H9 (cell line): ENCODE measurements around the gene CFAP99. TPM values are rescaled to one million over a fixed set of nuclear protein-coding genes. Genes with fewer than 3 reads are reported as not detected.

Experiments used
- DNase-seq: peaks from one replicate; pipeline ENCODE4 v3.0.0-alpha.2; 2017
- H2AFZ ChIP-seq: one replicate; pipeline ENCODE4 v1.6.1; 2013; ENCODE audit warnings: mild to moderate bottlenecking, low read length, control low read depth, moderate library complexity
- H2AK5ac ChIP-seq: 2 replicates; pipeline ENCODE4 v1.6.1; 2013; ENCODE audit warnings: low read length, control low read depth, mixed read lengths; ENCODE audit not compliant: insufficient read length
- H2BK120ac ChIP-seq: one replicate; pipeline ENCODE4 v1.6.1; 2013; ENCODE audit warnings: low read depth, mild to moderate bottlenecking, low read length, control low read depth, inconsistent platforms; ENCODE audit not compliant: poor library complexity, severe bottlenecking
- H2BK12ac ChIP-seq: 2 replicates; pipeline ENCODE4 v1.6.1; 2013; ENCODE audit warnings: low read length, control low read depth, mixed read lengths, low read depth; ENCODE audit not compliant: insufficient read length
- H2BK15ac ChIP-seq: 2 replicates; pipeline ENCODE4 v1.6.1; 2013; ENCODE audit warnings: low read depth, low read length, control low read depth
- H2BK20ac ChIP-seq: one replicate; pipeline ENCODE4 v1.6.1; 2013; ENCODE audit warnings: low read depth, mild to moderate bottlenecking, low read length, control low read depth, inconsistent platforms; ENCODE audit not compliant: poor library complexity, severe bottlenecking
- H2BK5ac ChIP-seq: 2 replicates; pipeline ENCODE4 v1.6.1; 2013; ENCODE audit warnings: low read length, control low read depth, mixed read lengths; ENCODE audit not compliant: insufficient read length
- H3K14ac ChIP-seq: 2 replicates; pipeline ENCODE4 v1.6.1; 2013; ENCODE audit warnings: low read length, control low read depth; ENCODE audit not compliant: insufficient read depth
- H3K18ac ChIP-seq: 2 replicates; pipeline ENCODE4 v1.6.1; 2013; ENCODE audit warnings: low read depth, mild to moderate bottlenecking, mixed read lengths, low read length, control low read depth; ENCODE audit not compliant: insufficient read length
- H3K23ac ChIP-seq: 2 replicates; pipeline ENCODE4 v1.6.1; 2013; ENCODE audit warnings: low read length, control low read depth, mixed read lengths, low read depth; ENCODE audit not compliant: insufficient read length
- H3K23me2 ChIP-seq: 2 replicates; pipeline ENCODE4 v1.6.1; 2013; ENCODE audit warnings: low read depth, mild to moderate bottlenecking, mixed read lengths, low read length, control low read depth; ENCODE audit not compliant: insufficient read length, poor library complexity, severe bottlenecking
- H3K27ac ChIP-seq: 2 replicates; pipeline ENCODE4 v1.5.1; 2013; ENCODE audit warnings: low read length, control low read depth, mixed read lengths, low read depth; ENCODE audit not compliant: insufficient read length
- H3K27me3 ChIP-seq: 2 replicates; pipeline ENCODE4 v1.6.1; 2013; ENCODE audit warnings: low read length, control low read depth, inconsistent platforms; ENCODE audit not compliant: insufficient read depth
- H3K4ac ChIP-seq: 2 replicates; pipeline ENCODE4 v1.6.1; 2013; ENCODE audit warnings: low read depth, mild to moderate bottlenecking, control low read depth, inconsistent platforms, low read length, moderate library complexity
- H3K4me1 ChIP-seq: 2 replicates; pipeline ENCODE4 v1.6.1; 2013; ENCODE audit warnings: low read length, control low read depth, inconsistent platforms; ENCODE audit not compliant: insufficient read depth
- H3K4me2 ChIP-seq: 2 replicates; pipeline ENCODE4 v1.6.1; 2013; ENCODE audit warnings: low read length, control low read depth, mixed read lengths; ENCODE audit not compliant: insufficient read length, insufficient read depth
- H3K56ac ChIP-seq: 2 replicates; pipeline ENCODE4 v1.6.1; 2013; ENCODE audit warnings: low read depth, mild to moderate bottlenecking, mixed read lengths, low read length, control low read depth; ENCODE audit not compliant: insufficient read length
- H3K79me1 ChIP-seq: 2 replicates; pipeline ENCODE4 v1.6.1; 2013; ENCODE audit warnings: low read depth, mild to moderate bottlenecking, moderate library complexity, low read length, control low read depth, inconsistent platforms; ENCODE audit not compliant: insufficient read depth, poor library complexity, severe bottlenecking
- H3K79me2 ChIP-seq: 2 replicates; pipeline ENCODE4 v1.6.1; 2013; ENCODE audit warnings: low read length, control low read depth, inconsistent platforms; ENCODE audit not compliant: insufficient read depth
- H3K9ac ChIP-seq: 2 replicates; pipeline ENCODE4 v1.6.1; 2013; ENCODE audit warnings: low read length, control low read depth, mixed read lengths; ENCODE audit not compliant: insufficient read length; ENCODE audit errors: extremely low read depth
- H3K9me3 ChIP-seq: one replicate; pipeline ENCODE4 v1.6.1; 2013; ENCODE audit warnings: low read depth, low read length, inconsistent platforms; ENCODE audit not compliant: control insufficient read depth
- H3T11ph ChIP-seq: one replicate; pipeline ENCODE4 v1.6.1; 2013; ENCODE audit warnings: mild to moderate bottlenecking, low read length, control low read depth, inconsistent platforms
- H4K20me1 ChIP-seq: one replicate; pipeline ENCODE4 v1.6.1; 2013; ENCODE audit not compliant: control insufficient read depth, insufficient read length, insufficient read depth
- H4K5ac ChIP-seq: 2 replicates; pipeline ENCODE4 v1.6.1; 2013; ENCODE audit warnings: low read depth, mild to moderate bottlenecking, mixed read lengths, low read length, control low read depth; ENCODE audit not compliant: insufficient read length
- H4K8ac ChIP-seq: replicated peaks from 2 replicates; pipeline ENCODE4 v1.6.1; 2013; ENCODE audit warnings: low read length, control low read depth, mixed read lengths, low read depth; ENCODE audit not compliant: insufficient read length
- H4K91ac ChIP-seq: 2 replicates; pipeline ENCODE4 v1.6.1; 2013; ENCODE audit warnings: low read depth, mild to moderate bottlenecking, moderate library complexity, mixed read lengths, low read length, control low read depth; ENCODE audit not compliant: insufficient read length
- H3K27ac Mint-ChIP-seq, 3 experiments: 2 replicates in 2 of 3; 3 replicates in 1 of 3; pipeline ENCODE4 v1.8.0; 2020 to 2021; ENCODE audit warnings: mixed read lengths in 3 of 3, mild to moderate bottlenecking in 1 of 3, moderate library complexity in 1 of 3
- H3K27me3 Mint-ChIP-seq: 2 replicates; pipeline ENCODE4 v1.8.0; 2021; ENCODE audit warnings: low read depth, mild to moderate bottlenecking, moderate library complexity, mixed read lengths
- H3K36me3 Mint-ChIP-seq, 3 experiments: 2 replicates in 2 of 3; 3 replicates in 1 of 3; pipeline ENCODE4 v1.8.0; 2020 to 2021; ENCODE audit warnings: low read depth in 3 of 3, mixed read lengths in 3 of 3; ENCODE audit not compliant: insufficient read depth in 1 of 3
- H3K4me1 Mint-ChIP-seq, 2 experiments: 2 replicates each; pipeline ENCODE4 v1.8.0; 2020; ENCODE audit warnings: mixed read lengths in 2 of 2
- H3K4me3 Mint-ChIP-seq, 2 experiments: 2 replicates in 1 of 2; 3 replicates in 1 of 2; pipeline ENCODE4 v1.8.0; 2020 to 2021; ENCODE audit warnings: mild to moderate bottlenecking in 2 of 2, mixed read lengths in 2 of 2, moderate library complexity in 1 of 2
- H3K9me3 Mint-ChIP-seq, 2 experiments: 2 replicates in 1 of 2; 3 replicates in 1 of 2; pipeline ENCODE4 v1.8.0; 2020; ENCODE audit warnings: mild to moderate bottlenecking in 2 of 2, mixed read lengths in 2 of 2, moderate library complexity in 1 of 2
- CTCF ChIP-seq: fragments of 200-600 bp; sonication (generic); conservative IDR thresholded peaks from 3 replicates; pipeline ENCODE4 v1.8.0; 2021; ENCODE audit warnings: antibody characterized with exemption, mild to moderate bottlenecking
- WGBS: extraction: QIAGEN DNeasy Blood & Tissue Kit; methylation state at CpG from one replicate; pipeline ENCODE4 v1.1.7; 2013; ENCODE audit warnings: missing lambda C conversion rate, low lambda C conversion rate, mixed read lengths; ENCODE audit not compliant: insufficient read length; ENCODE audit errors: extremely low coverage; 5-methylcytosine and 5-hydroxymethylcytosine counted together
- total RNA-seq: library from RNA; stranded (reverse); gene quantifications from 2 replicates; pipeline ENCODE4 v1.2.1, GENCODE V29; 2021

Gene CFAP99
- total RNA-seq, 1 experiment from 2014 or later: 0.35 TPM

GRCh38 chr4:2423695-2424094 is 4.9 kb downstream of the CFAP99 start:
- no peaks in the 10 kb centered on the region for H3K79me2 ChIP-seq
- H3K18ac ChIP-seq: no peak overlapping the region
- H2AFZ ChIP-seq: no peak overlapping the region
- H2BK12ac ChIP-seq: no peak overlapping the region
- no peak overlapping the region for H2BK15ac ChIP-seq
- H3K9me3 ChIP-seq: no peaks in the 10 kb centered on the region
- H3K14ac ChIP-seq: no peak overlapping the region
- H4K20me1 ChIP-seq: no peaks in the 10 kb centered on the region
- H3T11ph ChIP-seq: no peak overlapping the region
- H3K79me1 ChIP-seq: no peaks in the 10 kb centered on the region
- no peak for TF ChIP-seq CTCF
- no peak overlapping the region for H2BK20ac ChIP-seq
- H4K8ac ChIP-seq: no peak overlapping the region
- Mint-ChIP-seq H3K9me3 (no peaks in the 10 kb centered on the region; a peak in 3 of 5 replicates), H3K4me1 (peaks cover 22 to 24% of the 10 kb centered on the region in 2 experiments), H3K4me3 (no peak overlapping the region), H3K27ac (no peak overlapping the region), H3K36me3 (no peaks in the 10 kb centered on the region), H3K27me3 (peaks cover 42% of the 10 kb centered on the region)
- no peak overlapping the region for H3K56ac ChIP-seq
- WGBS: no CpG with 5 or more reads among the region's 10 CpGs
- no peak overlapping the region for H2AK5ac ChIP-seq
- no peak for DNase-seq
- H3K27me3 ChIP-seq: peaks cover 13% of the 10 kb centered on the region; the same call in 1 of the 2 replicates
- H3K23me2 ChIP-seq: no peaks in the 10 kb centered on the region
- H3K4ac ChIP-seq: no peak overlapping the region
- H4K91ac ChIP-seq: no peak overlapping the region
- H3K27ac ChIP-seq: no peak overlapping the region
- no peak overlapping the region for H3K9ac ChIP-seq
- no peak overlapping the region for H2BK5ac ChIP-seq
- H3K4me2 ChIP-seq: no peak overlapping the region
- H2BK120ac ChIP-seq: no peak overlapping the region
- H3K4me1 ChIP-seq: no peaks in the 10 kb centered on the region; the same call in 1 of the 2 replicates
- no peak overlapping the region for H3K23ac ChIP-seq
- no peak overlapping the region for H4K5ac ChIP-seq
